RPMI7951 (cell line): Measurements from ENCODE around the gene METTL4. TPM values are rescaled to one million over a fixed set of nuclear protein-coding genes. Genes with fewer than 3 reads are reported as not detected.

Experiments used
- DNase-seq: peaks from one replicate; pipeline ENCODE4 v3.0.0-alpha.2; 2012; ENCODE audit warnings: low read depth
- total RNA-seq: library from RNA; depleted of rRNA; stranded (reverse); fragments of >200 nt; shearing (Covaris generic); gene quantifications from 2 replicates; pipeline ENCODE4 v1.2.3, GENCODE V29; 2014; rRNA removed

Gene METTL4
- total RNA-seq = 16.5 and 17.8 TPM in 2 replicates

DNA sequence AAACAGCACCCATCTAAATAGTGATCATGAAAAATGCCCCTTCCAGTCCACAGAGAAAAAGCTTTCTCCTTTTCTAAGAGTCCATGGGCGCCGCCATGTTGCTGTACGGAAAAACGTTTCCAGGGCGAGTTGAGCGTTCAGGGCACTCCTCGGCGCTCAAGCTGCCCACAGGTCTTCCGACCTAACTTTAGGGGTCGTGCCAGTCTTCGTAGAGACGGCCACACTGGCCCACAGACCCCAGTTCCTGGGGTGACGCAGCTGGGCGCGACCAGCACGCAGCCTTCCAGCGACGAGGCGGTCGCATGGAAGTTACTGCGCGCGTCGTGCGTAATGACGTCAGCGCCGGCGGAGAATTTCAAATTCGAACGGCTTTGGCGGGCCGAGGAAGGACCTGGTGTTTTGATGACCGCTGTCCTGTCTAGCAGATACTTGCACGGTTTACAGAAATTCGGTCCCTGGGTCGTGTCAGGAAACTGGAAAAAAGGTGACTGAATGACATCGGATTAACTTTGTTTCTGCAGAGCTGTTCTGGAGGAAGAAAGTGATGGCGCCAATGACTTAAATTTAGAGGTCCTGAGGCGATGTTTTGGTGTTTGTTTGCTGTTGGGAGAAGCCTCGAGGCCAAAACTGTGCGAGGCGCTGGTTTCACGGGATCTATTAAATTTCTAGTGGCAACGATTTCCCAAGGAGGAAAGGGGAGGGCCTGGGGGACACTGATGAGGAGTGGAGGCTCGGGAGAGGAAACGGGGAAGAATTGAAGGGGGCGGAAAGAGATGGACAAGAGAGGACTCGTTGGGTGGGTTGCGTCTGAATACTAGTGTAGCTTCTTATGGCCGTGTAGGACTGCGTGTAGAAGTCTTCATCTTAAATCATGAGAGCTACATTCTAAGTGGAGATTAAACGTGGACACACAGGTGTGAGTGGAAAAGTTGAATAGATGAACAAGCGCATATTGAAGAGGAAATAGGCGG, at the start of gene METTL4, which contains the start of gene NDC80:
Gene METTL4, minus strand, starts transcription at position 306 of the 971 bp plus-strand sequence. CDS start 4,289 bp downstream, outside the sequence.
Gene NDC80, plus strand, starts transcription at position 358 of the 971 bp plus-strand sequence. CDS start 1,429 bp downstream, outside the sequence.
- peak; percentile 84 for DNase-seq

DNA sequence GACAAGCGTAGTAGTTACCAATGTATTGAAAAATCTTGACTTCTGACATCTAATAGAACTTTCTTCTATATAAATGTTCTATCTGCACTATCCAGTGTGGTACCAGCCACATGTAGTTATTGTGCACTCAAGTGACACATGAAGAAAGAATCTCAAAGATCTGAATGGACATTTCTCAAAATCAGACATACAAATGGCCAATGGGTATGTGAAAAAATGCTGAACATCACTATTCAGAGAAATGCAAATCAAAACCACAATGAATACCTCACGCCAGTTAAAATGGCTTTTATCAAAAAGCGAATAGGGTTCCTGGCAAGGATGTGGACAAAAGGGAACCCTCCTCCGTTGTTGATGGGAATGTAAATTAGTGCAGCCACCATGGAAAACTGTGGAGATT, 46.7 kb upstream of the METTL4 start:
- peak; percentile 16 for DNase-seq

- DNase-seq = no peak
Measured at GRCh38 chr18:2617401-2617998, 46.2 kb upstream of the METTL4 start.

GRCh38 chr18:2612996-2613395, 41.7 kb upstream of the METTL4 start:
- no peak for DNase-seq

- DNase-seq = no peak
Measured at GRCh38 chr18:2610549-2610948, 39.2 kb upstream of the METTL4 start.

DNA sequence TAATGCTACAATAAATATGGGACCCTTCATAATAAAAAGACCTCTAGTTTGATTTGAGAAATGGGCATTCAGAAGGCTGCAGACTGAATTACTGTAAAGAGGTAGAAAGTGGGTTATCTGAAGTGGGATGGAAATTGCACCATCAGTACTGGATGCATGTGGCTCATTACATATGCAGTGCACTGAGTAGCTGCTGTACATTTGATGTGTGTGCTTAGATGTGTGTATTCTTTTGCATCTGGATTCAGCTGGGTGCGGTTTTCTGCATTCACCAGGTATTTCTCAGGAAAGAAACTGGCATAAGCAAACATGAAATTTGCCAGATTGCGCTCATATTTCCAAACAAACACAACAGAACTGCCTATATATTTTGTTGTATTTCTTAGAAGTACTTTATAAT, 38.3 kb upstream of the METTL4 start:
- no peak for DNase-seq

GRCh38 chr18:2606335-2606734, 35.0 kb upstream of the METTL4 start:
- no peak for DNase-seq

- no peak for DNase-seq
Measured at GRCh38 chr18:2602844-2603243, 31.5 kb upstream of the METTL4 start.

DNA sequence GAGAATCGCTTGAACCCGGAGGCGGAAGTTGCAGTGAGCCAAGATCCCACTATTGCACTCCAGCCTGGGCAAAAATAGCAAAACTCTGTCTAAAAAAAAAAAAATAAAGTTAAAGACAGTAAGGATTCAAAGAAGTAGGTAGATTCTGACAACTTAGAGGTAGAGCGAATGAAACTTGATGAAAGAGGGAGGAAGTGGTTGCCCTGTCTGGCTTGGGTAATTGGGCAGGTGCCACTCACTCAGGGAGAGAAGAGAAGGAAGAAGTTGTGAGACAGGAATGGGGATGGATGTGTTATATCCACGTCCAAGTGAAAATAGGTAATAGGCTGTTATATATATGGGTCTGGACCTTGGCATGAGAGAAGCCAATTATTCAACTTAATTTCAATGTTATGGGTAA, 26.3 kb upstream of the METTL4 start:
- DNase-seq = no peak

DNA sequence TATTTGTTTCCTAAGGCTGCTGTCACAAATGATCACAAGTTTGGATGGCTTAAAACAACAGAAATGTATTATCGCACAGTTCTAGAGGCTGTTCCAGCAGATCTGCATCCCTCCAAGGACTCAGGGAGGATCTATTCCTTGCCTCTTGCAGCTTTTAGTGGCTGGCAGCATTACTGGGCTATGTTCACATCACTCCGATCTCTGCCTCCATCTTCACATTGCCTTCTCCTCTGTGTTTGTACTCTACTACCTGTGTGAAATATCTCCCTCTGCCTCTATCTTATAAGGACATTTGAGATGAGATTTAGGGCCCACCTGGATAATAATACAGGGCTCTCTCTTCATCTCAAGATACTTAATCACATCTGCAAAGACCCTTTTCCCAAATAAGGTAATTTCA, 19.0 kb upstream of the METTL4 start:
- DNase-seq = no peak

- no peak for DNase-seq
Measured at GRCh38 chr18:2589345-2590068, 18.2 kb upstream of the METTL4 start.

DNA sequence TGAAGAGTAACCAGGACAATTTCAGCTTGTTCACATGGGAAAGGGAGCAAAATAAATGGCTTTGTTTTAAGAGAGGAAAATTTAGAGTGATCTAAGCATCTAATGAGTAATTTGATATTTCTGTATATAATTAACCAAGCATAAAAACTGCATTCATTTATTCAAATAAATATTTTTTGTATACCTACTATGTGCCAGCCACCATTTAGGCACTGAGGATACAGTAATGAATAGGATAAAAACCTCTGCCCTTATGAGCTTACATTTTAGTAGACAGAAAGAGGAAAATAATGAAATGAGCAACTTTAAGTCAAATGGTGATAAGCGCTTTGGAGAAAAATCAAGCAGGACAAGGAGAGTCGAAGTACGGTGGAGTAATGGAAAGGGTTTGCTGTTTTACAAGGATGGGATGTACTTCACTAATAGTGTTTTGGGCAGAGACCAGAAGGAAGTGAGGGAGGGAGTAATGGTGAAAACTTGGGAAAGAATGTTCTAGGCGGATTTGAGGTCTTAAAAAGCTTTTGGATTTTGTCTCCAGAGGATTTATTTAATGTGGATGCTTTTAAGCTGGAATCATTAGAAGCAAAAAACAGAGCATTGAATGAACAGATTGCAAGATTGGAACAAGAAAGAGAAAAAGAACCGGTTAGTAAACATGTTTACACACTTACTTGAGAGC, 17.5 kb upstream of the METTL4 start:
- DNase-seq = no peak

DNA sequence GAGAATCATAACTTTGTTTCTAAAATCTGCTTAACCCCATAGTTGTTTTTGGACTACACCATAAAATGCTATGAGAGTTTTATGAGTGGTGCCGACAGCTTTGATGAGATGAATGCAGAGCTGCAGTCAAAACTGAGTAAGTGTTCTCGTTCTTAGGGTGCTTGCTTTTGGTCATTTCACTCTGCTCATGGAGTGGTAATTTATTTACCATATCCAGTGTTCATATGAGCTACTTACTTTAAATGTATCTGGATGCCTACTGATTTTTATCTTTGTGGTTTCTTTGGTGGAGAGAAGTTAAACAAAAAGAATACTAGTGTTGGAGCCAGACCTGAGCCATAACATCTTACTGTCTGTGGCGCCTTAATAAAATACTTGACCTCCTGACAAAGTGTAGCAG, 16.5 kb upstream of the METTL4 start:
- DNase-seq = no peak

- DNase-seq = no peak
Measured at GRCh38 chr18:2573408-2573807, 2.1 kb upstream of the METTL4 start.

DNA sequence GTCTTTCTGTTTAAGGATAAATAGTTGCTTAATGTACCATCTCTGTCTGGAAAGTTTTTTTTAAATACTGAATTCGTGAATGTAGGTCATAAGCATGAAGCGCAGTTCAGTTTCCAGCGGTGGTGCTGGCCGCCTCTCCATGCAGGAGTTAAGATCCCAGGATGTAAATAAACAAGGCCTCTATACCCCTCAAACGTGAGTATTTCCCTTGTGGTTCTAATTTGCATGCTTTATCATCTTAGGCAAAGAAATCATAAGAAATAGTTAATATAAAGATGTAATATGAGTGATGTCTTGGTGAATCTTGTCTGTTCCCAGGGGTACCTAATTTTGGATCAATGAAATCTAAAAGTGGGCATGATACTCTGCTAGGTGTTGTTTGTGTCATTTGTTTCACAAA, 1.6 kb upstream of the METTL4 start:
- no peak for DNase-seq

DNA sequence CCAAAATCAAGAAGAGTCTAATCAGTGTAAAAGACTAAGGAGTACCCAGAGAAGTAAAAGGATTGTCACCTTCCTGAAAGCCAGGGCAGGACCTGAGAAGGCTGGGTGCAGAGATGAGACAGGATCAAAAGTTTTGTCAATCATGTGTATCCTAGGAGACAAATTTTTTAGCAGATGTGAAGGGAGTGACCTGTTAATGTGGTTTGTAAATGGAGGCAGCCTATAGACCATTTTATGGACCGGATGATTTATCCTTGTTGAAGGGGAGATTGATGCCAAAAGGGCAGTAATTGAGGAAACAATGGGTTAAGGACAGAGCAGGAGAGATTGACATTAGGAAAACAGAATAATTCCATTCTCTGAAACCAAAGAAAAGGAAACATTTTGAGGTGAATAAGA, 865 bp upstream of the METTL4 start:
- peak; percentile 6 for DNase-seq

DNA sequence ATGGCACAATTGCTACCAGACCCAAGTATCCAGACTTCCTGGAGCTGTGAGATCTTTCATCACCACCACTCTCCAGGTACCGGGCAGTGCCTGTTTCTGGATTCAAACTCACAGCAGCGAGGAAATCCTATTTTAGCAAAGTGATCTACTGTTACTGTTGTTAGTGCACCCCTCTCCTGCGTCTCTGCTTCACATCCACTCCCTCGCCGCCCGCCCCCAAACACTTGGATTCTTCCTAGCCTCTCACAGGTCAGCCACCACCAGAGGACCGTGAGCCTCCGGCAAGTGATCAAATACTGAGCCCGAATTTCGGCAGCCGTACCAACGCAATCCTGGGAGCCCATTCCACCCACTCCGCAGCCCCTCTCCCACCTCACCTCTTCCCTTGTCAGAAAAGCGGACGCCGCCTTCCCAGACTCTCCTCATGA, 519 bp downstream of the METTL4 start:
- DNase-seq = peak; percentile 64

DNA sequence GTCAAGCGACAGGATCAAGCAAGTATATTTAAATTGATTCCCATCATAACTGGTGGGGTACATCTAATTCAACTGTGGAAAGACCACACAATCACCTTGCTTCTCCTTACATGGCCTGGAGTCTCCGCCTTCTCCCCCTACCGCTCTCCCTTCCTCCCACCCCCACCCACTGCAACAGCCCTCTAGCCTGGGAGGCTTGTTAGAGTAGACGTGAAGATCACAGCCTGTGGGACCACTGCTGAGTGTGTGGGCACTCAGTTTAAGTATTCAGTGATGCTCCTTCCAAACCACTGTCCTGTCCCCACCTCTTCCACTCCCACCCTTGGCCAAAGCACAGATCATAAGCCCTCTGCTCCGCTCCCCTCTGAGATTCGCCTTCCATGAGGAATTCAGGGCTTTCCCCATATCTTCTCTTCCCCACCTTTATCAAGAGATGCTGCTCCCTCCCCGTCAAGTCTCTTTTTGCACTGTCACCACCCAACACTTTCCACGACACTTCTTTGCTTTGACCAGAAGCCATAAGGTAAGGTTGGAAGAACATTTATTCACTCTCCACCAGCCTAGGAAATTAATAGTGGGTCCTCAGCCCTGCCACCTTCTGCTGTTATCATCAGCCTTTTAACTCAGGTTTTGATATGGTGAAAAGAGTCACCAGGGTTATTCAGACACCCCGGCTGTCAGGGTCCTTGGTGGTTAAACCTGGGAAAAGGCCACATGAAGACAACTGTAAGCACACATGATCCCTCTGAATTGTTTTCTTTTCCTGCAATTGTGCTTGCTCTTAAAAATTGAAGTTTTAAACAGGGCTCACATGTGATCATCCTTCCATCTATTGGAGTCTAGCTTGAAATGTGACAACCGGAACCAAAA, 1.7 kb downstream of the METTL4 start:
- DNase-seq = no peak

- DNase-seq = no peak
Measured at GRCh38 chr18:2568605-2569004, 2.7 kb downstream of the METTL4 start.

GRCh38 chr18:2568129-2568528, 3.2 kb downstream of the METTL4 start:
- no peak for DNase-seq

GRCh38 chr18:2564373-2564772, 6.9 kb downstream of the METTL4 start:
- no peak for DNase-seq
